WERI-Rb-1 (cell line): Measurements from ENCODE around the gene CELF2.

ENCODE experiments used
- DNase-seq: peaks from one replicate; pipeline ENCODE4 v3.0.0-alpha.2; 2020
- H3K27ac ChIP-seq: fragments of 250-450 bp; sonication (Bioruptor Pico); 2 replicates; pipeline ENCODE4 v1.5.1; 2020; ENCODE audit warnings: mild to moderate bottlenecking, moderate library complexity
- H3K27me3 ChIP-seq: fragments of 250-450 bp; sonication (Bioruptor Pico); 2 replicates; pipeline ENCODE4 v1.5.1; 2021; ENCODE audit warnings: mild to moderate bottlenecking, low read depth, moderate library complexity; ENCODE audit not compliant: insufficient read depth, severe bottlenecking
- H3K36me3 ChIP-seq: fragments of 250-450 bp; sonication (Bioruptor Pico); 2 replicates; pipeline ENCODE4 v1.5.1; 2020; ENCODE audit warnings: mild to moderate bottlenecking, moderate library complexity
- H3K4me3 ChIP-seq: 2 replicates; pipeline ENCODE4 v1.5.1; 2011; ENCODE audit warnings: low read depth, mild to moderate bottlenecking, control low read depth, low read length
- H3K9me3 ChIP-seq: fragments of 250-450 bp; sonication (Bioruptor Pico); 2 replicates; pipeline ENCODE4 v1.5.1; 2021; ENCODE audit warnings: mild to moderate bottlenecking, moderate library complexity; ENCODE audit not compliant: severe bottlenecking
- TF ChIP-seq, protein P1 (sequence below): IDR thresholded peaks from 2 replicates; pipeline ENCODE4 v1.5.1; 2011; ENCODE audit warnings: low read depth, mild to moderate bottlenecking, control low read depth, inconsistent platforms, low read length

The CELF2 gene

DNA sequence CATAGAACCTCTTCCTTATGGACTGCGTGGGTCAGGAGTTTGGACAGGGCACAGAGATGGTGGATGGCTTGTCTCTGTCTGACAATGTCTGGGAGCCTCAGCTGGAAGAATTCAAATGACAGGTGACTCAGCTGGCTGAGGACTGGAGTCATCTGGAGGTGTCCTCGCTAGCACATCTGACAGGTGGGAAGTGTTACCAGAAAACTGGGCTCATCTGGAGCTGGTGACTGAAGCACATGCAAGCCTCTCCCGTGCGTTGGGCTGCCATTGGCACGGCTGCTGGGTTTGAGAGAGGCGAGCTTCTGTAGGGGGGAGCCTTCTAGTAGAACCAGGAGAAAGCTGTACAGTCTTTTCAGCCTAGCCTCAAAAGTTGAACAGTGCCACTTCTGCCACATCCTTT is 71.0 kb downstream of the CELF2 start:
- Histone ChIP-seq H3K9me3 (no peaks in the 10 kb centered on the region), H3K27ac (no peak overlapping the region), H3K4me3 (no peak overlapping the region), H3K36me3 (no peaks in the 10 kb centered on the region), H3K27me3 (no peaks in the 10 kb centered on the region)
- TF ChIP-seq, protein P1, sequence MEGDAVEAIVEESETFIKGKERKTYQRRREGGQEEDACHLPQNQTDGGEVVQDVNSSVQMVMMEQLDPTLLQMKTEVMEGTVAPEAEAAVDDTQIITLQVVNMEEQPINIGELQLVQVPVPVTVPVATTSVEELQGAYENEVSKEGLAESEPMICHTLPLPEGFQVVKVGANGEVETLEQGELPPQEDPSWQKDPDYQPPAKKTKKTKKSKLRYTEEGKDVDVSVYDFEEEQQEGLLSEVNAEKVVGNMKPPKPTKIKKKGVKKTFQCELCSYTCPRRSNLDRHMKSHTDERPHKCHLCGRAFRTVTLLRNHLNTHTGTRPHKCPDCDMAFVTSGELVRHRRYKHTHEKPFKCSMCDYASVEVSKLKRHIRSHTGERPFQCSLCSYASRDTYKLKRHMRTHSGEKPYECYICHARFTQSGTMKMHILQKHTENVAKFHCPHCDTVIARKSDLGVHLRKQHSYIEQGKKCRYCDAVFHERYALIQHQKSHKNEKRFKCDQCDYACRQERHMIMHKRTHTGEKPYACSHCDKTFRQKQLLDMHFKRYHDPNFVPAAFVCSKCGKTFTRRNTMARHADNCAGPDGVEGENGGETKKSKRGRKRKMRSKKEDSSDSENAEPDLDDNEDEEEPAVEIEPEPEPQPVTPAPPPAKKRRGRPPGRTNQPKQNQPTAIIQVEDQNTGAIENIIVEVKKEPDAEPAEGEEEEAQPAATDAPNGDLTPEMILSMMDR = no peak
- no peak for DNase-seq

- Histone ChIP-seq H3K4me3 (no peak overlapping the region), H3K27ac (no peak overlapping the region), H3K9me3 (no peaks in the 10 kb centered on the region), H3K36me3 (no peaks in the 10 kb centered on the region), H3K27me3 (no peaks in the 10 kb centered on the region)
- no peak for DNase-seq
- TF ChIP-seq, protein P1 = no peak
Measured at GRCh38 chr10:11089272-11089671, 71.6 kb downstream of the CELF2 start.

DNA sequence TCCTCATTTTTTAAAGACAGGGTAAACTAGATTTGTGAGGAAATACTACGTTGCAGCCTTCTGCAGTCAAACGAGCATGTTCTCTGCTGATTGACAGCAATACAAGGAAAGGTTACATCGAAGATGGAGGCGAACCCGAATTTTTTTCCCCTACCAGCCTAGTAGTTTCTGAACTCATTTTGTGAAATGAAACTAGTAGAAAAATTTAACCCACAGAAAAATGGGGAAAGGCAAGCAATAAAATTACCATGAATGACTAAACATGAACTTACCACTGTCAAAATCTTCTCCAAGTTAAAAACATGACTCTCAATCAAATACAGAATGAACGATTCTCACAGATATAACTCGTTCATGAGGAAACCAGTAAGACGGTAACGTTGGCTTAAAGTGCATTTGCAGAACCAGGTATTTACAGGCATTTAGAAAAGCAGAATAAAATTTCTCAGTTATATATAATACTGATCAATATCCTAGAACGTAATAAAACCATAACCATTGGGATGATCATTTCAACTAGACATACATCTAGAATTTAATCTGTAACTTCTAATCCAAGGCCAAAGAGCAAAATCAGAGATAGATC is 73.9 kb downstream of the CELF2 start:
- TF ChIP-seq, protein P1 = no peak
- DNase-seq = no peak

DNA sequence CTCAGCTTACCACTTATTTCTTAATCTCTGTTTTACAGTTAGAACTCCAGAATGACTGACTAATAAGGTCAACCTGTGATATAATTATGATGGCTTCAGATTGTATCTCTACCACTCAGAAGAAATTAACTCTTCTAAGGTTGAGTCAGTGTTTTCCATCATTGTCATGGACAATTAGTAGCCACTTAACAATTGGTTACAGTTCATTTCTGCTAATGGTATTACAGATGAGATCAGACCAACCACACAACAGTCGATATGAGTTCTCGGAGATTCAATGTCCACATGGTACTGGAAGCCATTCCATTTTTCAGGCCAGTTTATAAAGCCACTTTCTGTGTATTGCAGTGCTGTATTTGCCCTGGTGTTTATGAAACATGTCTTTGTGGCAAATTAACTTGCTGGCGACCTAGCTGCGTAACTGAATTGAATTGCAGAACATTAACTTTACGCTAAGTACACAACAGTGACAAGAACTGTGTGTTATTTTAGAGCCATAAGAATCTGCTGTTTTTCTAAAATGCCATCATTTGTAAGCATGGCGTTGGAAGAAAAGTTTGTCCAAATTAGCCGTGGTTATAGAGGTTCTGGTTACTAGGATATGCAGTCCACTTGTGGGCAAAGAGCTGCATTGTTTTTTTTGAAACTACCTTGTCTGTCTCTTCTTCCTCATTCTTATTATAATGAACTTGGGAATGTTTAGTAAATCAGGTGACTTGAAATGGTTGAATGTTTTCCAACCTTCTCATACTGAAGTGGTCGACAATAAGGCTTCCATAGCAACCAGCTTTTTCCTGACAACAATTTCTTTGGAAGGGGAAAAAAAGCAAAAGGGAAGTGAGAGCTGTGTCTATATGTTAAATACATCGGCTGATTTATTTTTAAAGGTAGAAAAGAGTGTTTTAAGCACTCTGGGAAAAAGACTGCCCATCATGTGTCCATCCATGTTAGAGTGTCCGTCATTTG is 76.4 kb downstream of the CELF2 start:
- H3K36me3 ChIP-seq = no peaks in the 10 kb centered on the region
- no peak overlapping the region for H3K4me3 ChIP-seq
- TF ChIP-seq, protein P1 = no peak
- no peaks in the 10 kb centered on the region for H3K27me3 ChIP-seq
- DNase-seq = no peak
- H3K27ac ChIP-seq = no peak overlapping the region
- no peaks in the 10 kb centered on the region for H3K9me3 ChIP-seq

More for the DNA sequence above, 73.9 kb downstream of the CELF2 start:
- no peaks in the 10 kb centered on the region for H3K9me3 ChIP-seq
- no peak overlapping the region for H3K4me3 ChIP-seq
- no peaks in the 10 kb centered on the region for H3K36me3 ChIP-seq
- H3K27ac ChIP-seq = no peak overlapping the region
- H3K27me3 ChIP-seq = no peaks in the 10 kb centered on the region

DNA sequence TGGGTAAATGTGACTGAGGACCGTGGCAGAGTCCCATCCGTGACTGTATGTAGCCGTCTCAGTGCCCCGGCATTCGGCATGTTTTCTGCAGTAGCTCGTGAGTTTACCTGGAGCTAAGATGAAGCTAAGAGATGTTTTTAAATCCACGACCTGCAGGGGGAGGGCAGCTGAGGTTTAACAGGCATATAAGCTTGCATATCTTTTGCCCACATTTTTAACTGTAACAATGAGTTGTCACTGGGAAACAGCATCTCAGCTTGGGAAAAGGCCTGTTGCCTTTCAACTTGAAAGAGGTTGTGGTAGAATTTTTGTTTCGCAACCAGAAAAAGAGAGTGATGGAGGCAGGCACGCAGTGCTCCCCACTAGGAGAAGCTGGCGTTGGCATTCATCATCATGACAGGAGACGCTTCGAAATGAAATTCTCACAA is 77.7 kb downstream of the CELF2 start:
- no peak for DNase-seq
- H3K9me3 ChIP-seq = no peaks in the 10 kb centered on the region
- no peak overlapping the region for H3K4me3 ChIP-seq
- H3K36me3 ChIP-seq = no peaks in the 10 kb centered on the region
- H3K27me3 ChIP-seq = no peaks in the 10 kb centered on the region
- no peak overlapping the region for H3K27ac ChIP-seq
- TF ChIP-seq, protein P1 = no peak
